A549 (cell line): ENCODE results near the gene PIH1D1. TPM values are rescaled to one million over a fixed set of nuclear protein-coding genes. Genes with fewer than 3 reads are reported as not detected.

Source experiments
- ATAC-seq, 2 experiments: fragments of 200-7000 bp in 1 of 2; fragments of >200 bp in 1 of 2; cut with Nextera tagmentation in 1 of 2; cut with Tn5 transposase in 1 of 2; 3 replicates each; pipeline versions ENCODE4 v1.8.0 to v1.9.1; 2018 to 2020; ENCODE audit warnings: mild to moderate bottlenecking in 1 of 2, moderate library complexity in 1 of 2
- CTCF ChIA-PET: fragments of 300-600 bp; sonication (Branson Sonifier 250); formaldehyde crosslinking; extraction: SDS; loops from one replicate; lab custom pipeline; 2021; ENCODE audit warnings: antibody characterized with exemption, inconsistent platforms; lab: Yijun Ruan, JAX
- POLR2A ChIA-PET: fragments of 350-600 bp; formaldehyde crosslinking; extraction: SDS; loops from one replicate; lab custom pipeline; 2021; ENCODE audit warnings: antibody characterized with exemption, inconsistent platforms; lab: Yijun Ruan, JAX
- DNase-seq, 2 experiments: peaks; one replicate each; pipeline versions ENCODE4 v3.0.0 to v3.0.0-alpha.2; 2011 to 2016; ENCODE audit warnings: low read depth in 1 of 2, low spot score in 1 of 2
- FAIRE-seq: peaks from 2 replicates; lab custom pipeline; 2011; peaks lifted over from hg19 to GRCh38; lab: Jason Lieb, UNC
- H3K27ac ChIP-seq, 2 experiments: fragments of >200 bp; sonication (Bioruptor Twin); formaldehyde crosslinking; 3 replicates each; pipeline ENCODE4 v1.5.1; 2016 to 2017
- H3K4me1 ChIP-seq: fragments of >200 bp; sonication (Bioruptor Twin); formaldehyde crosslinking; 3 replicates; pipeline ENCODE4 v1.6.1; 2016
- H3K4me2 ChIP-seq: fragments of >200 bp; sonication (Bioruptor Twin); formaldehyde crosslinking; 3 replicates; pipeline ENCODE4 v1.6.1; 2016
- H3K4me3 ChIP-seq: fragments of >200 bp; sonication (Bioruptor Twin); formaldehyde crosslinking; 3 replicates; pipeline ENCODE4 v1.5.1; 2016
- H3K9me3 ChIP-seq: fragments of >200 bp; sonication (Bioruptor Twin); formaldehyde crosslinking; 3 replicates; pipeline ENCODE4 v1.6.1; 2016
- CBX8 ChIP-seq: fragments of 200-600 bp; sonication (generic); IDR thresholded peaks from 2 replicates; pipeline ENCODE4 v1.6.1; 2016
- ESRRA ChIP-seq: fragments of 150-350 bp; IDR thresholded peaks from 2 replicates; pipeline ENCODE4 v1.6.1; 2014; ENCODE audit warnings: mild to moderate bottlenecking, low read length, borderline replicate concordance
- KDM5A ChIP-seq: fragments of 200-600 bp; sonication (generic); IDR thresholded peaks from 2 replicates; pipeline ENCODE4 v1.6.1; 2016; ENCODE audit warnings: antibody characterized with exemption, mild to moderate bottlenecking
- NFE2L2 ChIP-seq: fragments of 150-350 bp; conservative IDR thresholded peaks from 2 replicates; pipeline ENCODE4 v1.6.1; 2014; ENCODE audit warnings: low read length
- RFX5 ChIP-seq: fragments of 450-650 bp; IDR thresholded peaks from 2 replicates; pipeline ENCODE4 v1.7.1; 2014; ENCODE audit warnings: antibody characterized with exemption, mild to moderate bottlenecking, moderate library complexity
- SREBF2 ChIP-seq: fragments of 450-650 bp; IDR thresholded peaks from 2 replicates; pipeline ENCODE4 v1.6.1; 2014; ENCODE audit warnings: mild to moderate bottlenecking, moderate library complexity
- TP53 ChIP-seq: fragments of 250-450 bp; sonication (Bioruptor Pico); IDR thresholded peaks from 2 replicates; pipeline ENCODE4 v1.5.0; 2021; ENCODE audit warnings: mild to moderate bottlenecking, moderate library complexity
- ZFP36 ChIP-seq: fragments of 450-650 bp; IDR thresholded peaks from 2 replicates; pipeline ENCODE4 v1.6.1; 2014; ENCODE audit warnings: borderline replicate concordance; ENCODE audit not compliant: partially characterized antibody
- WGBS: methylation state at CpG from one replicate; pipeline ENCODE4 v1.1.6; 2017; ENCODE audit errors: missing lambda C conversion rate; 5-methylcytosine and 5-hydroxymethylcytosine counted together
- polyA plus RNA-seq, 4 experiments: library from polyadenylated mRNA; depleted of rRNA in 3 of 4; stranded (reverse); fragments of >200 nt; fragmentation: RNase III in 1 of 4; extraction: RNeasy Plus Mini Kit Qiagen cat#74134 plus additional on column Dnase treatment in 1 of 4; gene quantifications; 2 replicates in 3 of 4; 3 replicates in 1 of 4; pipeline ENCODE4 v1.2.3, GENCODE V29; 2011 to 2017
- TF ChIP-seq, protein P1 (sequence below): fragments of 200-600 bp; sonication (generic); IDR thresholded peaks from 2 replicates; pipeline ENCODE4 v1.6.1; 2016; ENCODE audit warnings: antibody characterized with exemption, mild to moderate bottlenecking, moderate library complexity
- TF ChIP-seq, protein P2 (sequence below): fragments of 250-450 bp; sonication (Bioruptor Pico); IDR thresholded peaks from 2 replicates; pipeline ENCODE4 v1.5.0; 2020; ENCODE audit warnings: low read depth, mild to moderate bottlenecking, moderate library complexity
- TF ChIP-seq, protein P3 (sequence below): IDR thresholded peaks from 2 replicates; pipeline ENCODE4 v1.6.1; 2012

The PIH1D1 gene
- polyA plus RNA-seq, 2 of the 4 experiments (the other 2 are of a cell fraction), result 89.7 to 114 TPM

DNA sequence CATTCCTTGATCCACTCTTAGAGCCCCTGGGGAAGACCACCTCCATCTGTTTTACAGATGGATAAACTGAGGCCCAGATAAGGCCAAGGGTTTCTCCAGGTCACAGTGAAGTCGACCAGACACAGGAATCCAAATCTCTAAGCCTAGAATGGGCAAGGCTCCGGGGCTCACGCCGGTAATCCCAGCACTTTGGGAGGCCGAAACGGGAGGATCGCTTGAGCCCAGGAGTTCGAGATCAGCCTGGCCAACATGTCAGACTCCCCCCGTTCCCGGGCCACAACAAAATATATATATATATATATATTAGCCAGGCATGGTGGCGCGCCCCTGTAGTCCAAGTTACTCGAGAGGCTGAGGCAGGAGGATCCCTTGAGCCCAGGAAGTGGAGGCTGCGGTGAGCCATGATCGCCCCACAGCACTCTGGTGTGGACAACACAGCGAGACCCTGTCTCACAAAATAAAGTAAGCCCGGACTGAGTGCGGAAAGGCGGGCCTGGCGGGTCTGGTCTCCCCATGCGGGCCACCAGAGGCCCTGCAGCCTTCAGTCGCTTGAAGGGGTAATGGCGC is 35.2 kb upstream of the PIH1D1 start (continued):
- TF ChIP-seq, protein P1, sequence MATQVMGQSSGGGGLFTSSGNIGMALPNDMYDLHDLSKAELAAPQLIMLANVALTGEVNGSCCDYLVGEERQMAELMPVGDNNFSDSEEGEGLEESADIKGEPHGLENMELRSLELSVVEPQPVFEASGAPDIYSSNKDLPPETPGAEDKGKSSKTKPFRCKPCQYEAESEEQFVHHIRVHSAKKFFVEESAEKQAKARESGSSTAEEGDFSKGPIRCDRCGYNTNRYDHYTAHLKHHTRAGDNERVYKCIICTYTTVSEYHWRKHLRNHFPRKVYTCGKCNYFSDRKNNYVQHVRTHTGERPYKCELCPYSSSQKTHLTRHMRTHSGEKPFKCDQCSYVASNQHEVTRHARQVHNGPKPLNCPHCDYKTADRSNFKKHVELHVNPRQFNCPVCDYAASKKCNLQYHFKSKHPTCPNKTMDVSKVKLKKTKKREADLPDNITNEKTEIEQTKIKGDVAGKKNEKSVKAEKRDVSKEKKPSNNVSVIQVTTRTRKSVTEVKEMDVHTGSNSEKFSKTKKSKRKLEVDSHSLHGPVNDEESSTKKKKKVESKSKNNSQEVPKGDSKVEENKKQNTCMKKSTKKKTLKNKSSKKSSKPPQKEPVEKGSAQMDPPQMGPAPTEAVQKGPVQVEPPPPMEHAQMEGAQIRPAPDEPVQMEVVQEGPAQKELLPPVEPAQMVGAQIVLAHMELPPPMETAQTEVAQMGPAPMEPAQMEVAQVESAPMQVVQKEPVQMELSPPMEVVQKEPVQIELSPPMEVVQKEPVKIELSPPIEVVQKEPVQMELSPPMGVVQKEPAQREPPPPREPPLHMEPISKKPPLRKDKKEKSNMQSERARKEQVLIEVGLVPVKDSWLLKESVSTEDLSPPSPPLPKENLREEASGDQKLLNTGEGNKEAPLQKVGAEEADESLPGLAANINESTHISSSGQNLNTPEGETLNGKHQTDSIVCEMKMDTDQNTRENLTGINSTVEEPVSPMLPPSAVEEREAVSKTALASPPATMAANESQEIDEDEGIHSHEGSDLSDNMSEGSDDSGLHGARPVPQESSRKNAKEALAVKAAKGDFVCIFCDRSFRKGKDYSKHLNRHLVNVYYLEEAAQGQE, result no peak
- TF ChIP-seq, protein P2, sequence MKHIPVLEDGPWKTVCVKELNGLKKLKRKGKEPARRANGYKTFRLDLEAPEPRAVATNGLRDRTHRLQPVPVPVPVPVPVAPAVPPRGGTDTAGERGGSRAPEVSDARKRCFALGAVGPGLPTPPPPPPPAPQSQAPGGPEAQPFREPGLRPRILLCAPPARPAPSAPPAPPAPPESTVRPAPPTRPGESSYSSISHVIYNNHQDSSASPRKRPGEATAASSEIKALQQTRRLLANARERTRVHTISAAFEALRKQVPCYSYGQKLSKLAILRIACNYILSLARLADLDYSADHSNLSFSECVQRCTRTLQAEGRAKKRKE (CRISPR knock-in tag), result 0 out of 2 replicates have a peak, but pooled peaks have one; percentile 27
- TF ChIP-seq CBX8, result no peak
- TF ChIP-seq RFX5, result no peak
- TF ChIP-seq ESRRA, result no peak
- TF ChIP-seq, all 56 proteins: peak for 2

DNA sequence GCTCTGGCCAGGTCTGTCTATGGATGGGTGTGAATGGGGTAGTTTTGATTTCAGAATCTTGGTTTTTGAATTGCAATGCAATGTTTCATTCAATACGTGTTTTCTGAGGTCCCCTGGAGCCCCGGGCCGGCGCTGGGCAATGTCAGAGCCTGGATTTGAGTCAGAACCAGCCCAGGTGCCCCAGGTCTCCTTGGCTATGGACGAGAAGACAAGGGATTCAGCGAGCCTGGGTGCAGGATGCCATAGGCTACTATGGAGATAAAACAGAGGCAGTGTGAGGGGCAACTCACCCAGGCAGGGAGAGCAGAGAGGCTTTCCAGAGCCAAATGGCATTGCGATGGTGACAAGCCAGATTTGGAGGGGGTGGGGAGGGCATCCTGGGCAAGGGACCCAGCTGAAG is 34.6 kb upstream of the PIH1D1 start:
- Histone ChIP-seq H3K9me3 (no peaks in the 10 kb centered on the region), H3K4me2 (no peak overlapping the region), H3K4me3 (no peak overlapping the region), H3K4me1 (peaks cover 22% of the 10 kb centered on the region), H3K27ac (peak overlapping the region; percentile 83 to 87; a peak in 5 of 6 replicates)
- no peak for DNase-seq
- 83% methylated on average over 7 of the region's 7 CpGs for WGBS
- CTCF ChIA-PET, result interaction anchor here (0.9 to 3.7 kb wide), 3 partner anchors 10 to 15 kb away, joined by 3 to 23 read pairs (median 8); partner anchors contain the start of gene FLT3LG
- POLR2A ChIA-PET, result no interaction called here
- FAIRE-seq, result no peak
- TF ChIP-seq KDM5A (no peak), NFE2L2 (no peak), TP53 (CRISPR knock-in tag) (no peak)
- ATAC-seq, result no peak

DNA sequence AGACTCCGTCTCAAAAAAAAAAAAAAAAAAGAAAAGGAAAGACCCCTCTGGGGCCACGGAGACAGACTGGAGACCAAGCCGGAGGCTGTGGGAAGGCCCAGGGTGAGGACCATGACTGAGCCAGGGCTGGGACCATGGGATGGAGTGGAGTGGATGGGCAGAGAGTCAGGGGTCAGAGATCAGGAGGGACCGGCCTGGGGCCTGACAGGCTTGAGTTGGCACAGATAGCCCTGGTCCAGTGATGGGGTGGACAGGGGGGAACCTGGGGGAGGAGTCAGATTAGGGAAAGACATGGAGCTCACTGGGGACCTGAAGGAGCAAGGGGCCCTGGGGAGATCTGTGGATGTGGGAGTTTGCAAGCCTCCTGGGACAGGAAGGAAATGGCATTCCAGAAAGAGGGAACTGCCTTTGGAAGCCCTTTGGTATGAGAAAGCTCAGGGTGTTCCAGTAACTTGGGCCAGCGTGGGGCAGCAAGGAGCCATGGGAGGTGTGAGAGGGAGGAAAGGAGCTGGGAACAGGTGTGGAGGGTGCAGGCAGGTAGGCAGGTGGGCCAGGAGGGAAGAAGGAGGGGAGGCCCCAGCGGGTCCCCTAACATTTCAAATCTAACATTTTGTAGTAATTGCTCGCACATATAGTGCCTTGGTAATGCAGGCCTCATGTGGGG is 29.5 kb upstream of the PIH1D1 start:
- Histone ChIP-seq H3K27ac (no peak overlapping the region), H3K4me3 (no peak overlapping the region), H3K4me1 (peaks cover 6% of the 10 kb centered on the region; the same call in 1 of the 3 replicates), H3K9me3 (no peaks in the 10 kb centered on the region), H3K4me2 (no peak overlapping the region)
- peak; percentile 5 to 62; a peak in 4 of 6 replicates for ATAC-seq
- TF ChIP-seq, protein P3, sequence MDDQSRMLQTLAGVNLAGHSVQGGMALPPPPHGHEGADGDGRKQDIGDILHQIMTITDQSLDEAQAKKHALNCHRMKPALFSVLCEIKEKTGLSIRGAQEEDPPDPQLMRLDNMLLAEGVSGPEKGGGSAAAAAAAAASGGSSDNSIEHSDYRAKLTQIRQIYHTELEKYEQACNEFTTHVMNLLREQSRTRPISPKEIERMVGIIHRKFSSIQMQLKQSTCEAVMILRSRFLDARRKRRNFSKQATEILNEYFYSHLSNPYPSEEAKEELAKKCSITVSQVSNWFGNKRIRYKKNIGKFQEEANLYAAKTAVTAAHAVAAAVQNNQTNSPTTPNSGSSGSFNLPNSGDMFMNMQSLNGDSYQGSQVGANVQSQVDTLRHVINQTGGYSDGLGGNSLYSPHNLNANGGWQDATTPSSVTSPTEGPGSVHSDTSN, result no peak
- TF ChIP-seq SREBF2, result no peak
- no peak for DNase-seq
- WGBS, result 86% methylated on average over 7 of the region's 7 CpGs
- FAIRE-seq, result no peak
- POLR2A ChIA-PET, result no interaction called here
- CTCF ChIA-PET, result interaction anchor here (0.9 to 3.6 kb wide), 6 partner anchors 8 to 256 kb away, joined by 3 to 25 read pairs (median 5); partner anchors contain the start of gene FLT3LG

DNA sequence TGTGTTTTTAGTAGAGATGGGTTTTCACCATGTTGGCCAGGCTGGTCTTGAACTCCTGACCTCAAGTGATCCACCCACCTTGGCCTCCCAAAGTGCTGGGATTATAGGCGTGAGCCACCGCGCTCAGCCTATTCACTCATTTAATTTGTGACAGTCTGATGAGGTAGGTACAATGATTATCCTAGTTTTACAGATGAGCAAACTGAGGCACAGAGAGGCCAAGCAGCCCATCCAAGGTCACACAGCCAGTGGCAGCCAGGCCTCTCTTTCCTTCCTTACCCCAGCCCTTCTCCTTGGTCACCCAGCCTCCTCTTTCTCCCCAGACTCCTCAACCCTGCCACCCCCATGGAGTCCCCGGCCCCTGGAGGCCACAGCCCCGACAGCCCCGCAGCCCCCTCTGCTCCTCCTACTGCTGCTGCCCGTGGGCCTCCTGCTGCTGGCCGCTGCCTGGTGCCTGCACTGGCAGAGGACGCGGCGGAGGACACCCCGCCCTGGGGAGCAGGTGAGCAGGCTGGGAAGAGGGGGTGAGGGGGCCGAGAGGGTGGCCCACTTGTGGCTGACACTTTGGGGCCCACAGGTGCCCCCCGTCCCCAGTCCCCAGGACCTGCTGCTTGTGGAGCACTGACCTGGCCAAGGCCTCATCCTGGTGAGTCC is 28.5 kb upstream of the PIH1D1 start:
- H3K4me3 ChIP-seq, result no peak overlapping the region
- DNase-seq (no peak), ATAC-seq (no peak)
- TF ChIP-seq, protein P3, result no peak
- peak; percentile 62 for TF ChIP-seq ZFP36
- TF ChIP-seq, all 56 proteins: peak for 1
- Histone ChIP-seq H3K9me3 (no peaks in the 10 kb centered on the region), H3K27ac (no peak overlapping the region), H3K4me1 (peaks cover 13% of the 10 kb centered on the region; the same call in 1 of the 3 replicates), H3K4me2 (no peak overlapping the region)
- 95% methylated on average over 8 of the region's 14 CpGs for WGBS
- ChIA-PET CTCF (interaction anchor here (0.6 to 2.1 kb wide), 5 partner anchors 7 to 67 kb away, joined by 3 to 8 read pairs (median 4); partner anchors contain the start of gene RPL13A), POLR2A (no interaction called here)
- no peak for FAIRE-seq
